Left hindlimb (tissue), 1 donor: ENCODE data around the gene PCCA.
"Not testable (repeated sequence)": the region's sequence is repeated elsewhere in the genome, so short reads cannot be mapped to it uniquely, and the experiment has no call there.

Experiments used
- DNase-seq: peaks from one replicate; pipeline ENCODE4 v3.0.0-alpha.2; 2018

The PCCA gene

GRCh38 chr13:100515410-100515800 lies 426.5 kb downstream of the PCCA start:
- no peak for DNase-seq

GRCh38 chr13:100517135-100517534 lies 428.2 kb downstream of the PCCA start:
- no peak for DNase-seq

- DNase-seq: no peak
Observed at GRCh38 chr13:100517728-100518127, 428.8 kb downstream of the PCCA start.

GRCh38 chr13:100518394-100519062 lies 429.6 kb downstream of the PCCA start:
- no peak for DNase-seq

- no peak for DNase-seq
Observed at GRCh38 chr13:100519626-100520025, 430.7 kb downstream of the PCCA start.

GRCh38 chr13:100520936-100521850 lies 432.3 kb downstream of the PCCA start:
- DNase-seq: peak; percentile 47

- DNase-seq: no peak
Observed at GRCh38 chr13:100521851-100522617, 433.1 kb downstream of the PCCA start.

DNA sequence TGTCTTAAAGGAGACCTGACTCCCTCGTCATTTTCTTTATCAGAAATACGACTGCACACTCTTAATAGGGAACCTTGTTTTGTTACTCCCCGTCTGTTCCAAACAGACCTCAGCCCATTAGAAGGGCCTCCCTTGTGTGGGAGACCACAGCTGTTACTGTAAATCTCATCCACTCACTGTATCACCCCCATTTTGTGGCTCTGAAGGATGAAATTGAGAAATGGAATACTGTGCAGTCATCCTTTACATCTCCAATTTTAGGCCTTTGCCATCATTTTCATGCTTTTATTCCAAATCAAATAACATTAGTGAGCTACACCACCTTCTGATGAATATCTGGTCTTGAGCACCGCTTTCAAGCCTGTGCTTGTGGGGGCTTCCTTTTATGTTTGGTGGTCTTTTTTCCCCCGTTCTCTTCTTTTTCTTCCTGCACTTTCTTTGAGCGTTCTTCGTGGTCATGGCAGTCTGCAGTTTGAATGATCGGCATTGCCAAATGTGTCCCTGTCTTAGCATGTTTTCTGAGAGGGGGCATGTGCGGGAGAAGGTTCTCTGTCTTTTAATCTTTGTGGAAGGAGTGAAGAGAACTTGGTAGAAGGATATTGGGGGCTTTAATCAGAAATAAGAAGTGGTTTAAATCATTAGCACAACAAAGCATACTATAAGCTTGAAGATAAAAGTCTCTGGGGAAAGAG lies 433.9 kb downstream of the PCCA start:
- DNase-seq: no peak

GRCh38 chr13:100523411-100523810 lies 434.5 kb downstream of the PCCA start:
- DNase-seq: no peak

- no peak for DNase-seq
Observed at GRCh38 chr13:100523981-100524386, 435.1 kb downstream of the PCCA start.

DNA sequence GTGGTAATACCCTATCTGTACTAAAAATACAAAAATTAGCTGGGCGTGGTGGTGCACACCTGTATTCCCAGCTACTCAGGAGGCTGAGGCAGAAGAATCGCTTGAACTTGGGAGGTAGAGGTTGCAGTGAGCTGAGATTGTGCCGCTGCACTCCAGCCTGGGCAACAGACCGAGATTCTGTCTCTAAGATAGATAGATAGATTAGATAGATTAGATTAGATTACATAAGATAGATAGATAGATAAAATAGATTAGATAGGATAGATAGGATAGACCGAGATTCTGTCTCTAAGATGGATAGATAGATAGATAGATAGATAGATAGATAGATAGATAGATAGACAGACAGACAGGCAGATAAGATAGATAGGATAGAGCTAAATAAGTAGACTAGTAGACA lies 435.8 kb downstream of the PCCA start:
- DNase-seq: not testable (repeated sequence)

DNA sequence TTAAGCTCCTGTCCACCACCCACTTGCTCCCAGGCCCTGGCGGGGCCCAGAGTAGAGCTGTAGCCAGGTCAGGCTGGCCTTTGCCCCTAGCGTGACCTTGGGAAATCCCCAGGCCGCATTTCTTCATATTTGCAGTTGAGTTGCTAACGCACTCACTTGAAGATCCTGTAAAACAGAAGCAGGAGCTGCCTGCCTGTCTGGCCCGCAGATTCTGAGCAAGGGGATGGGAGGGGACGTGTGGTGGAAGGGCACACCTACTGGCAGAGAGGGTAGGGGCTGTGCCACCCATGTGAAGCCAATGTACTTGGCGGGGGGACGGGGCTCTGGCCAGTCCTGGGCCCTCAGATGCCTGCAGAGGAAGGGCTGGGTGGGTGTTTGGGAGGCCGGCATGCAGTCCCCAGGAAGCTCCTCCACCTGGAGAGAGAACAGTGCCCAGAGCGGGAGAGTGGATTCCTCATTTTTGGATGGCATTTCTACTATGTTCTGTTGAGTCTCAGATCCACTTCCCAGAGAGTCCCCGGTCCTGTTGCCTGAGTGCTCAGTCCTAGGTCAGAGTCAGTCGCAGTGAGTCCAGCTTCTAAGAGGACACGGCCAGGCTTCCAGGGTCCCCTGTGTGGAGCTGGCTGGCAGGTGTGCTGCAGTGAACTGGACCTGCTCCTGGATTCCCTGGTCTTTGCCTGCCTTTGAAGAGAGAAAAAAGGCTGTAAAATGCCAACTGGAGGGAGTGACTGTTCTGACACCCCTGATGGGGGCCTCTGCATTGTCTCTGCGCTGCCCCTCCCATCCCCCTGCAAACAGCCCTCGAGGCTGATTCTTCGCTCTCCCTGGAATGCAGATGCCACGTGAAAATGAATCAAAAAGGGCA lies 436.8 kb downstream of the PCCA start:
- no peak for DNase-seq

- DNase-seq: no peak
Observed at GRCh38 chr13:100526318-100527000, 437.6 kb downstream of the PCCA start.

- no peak for DNase-seq
Observed at GRCh38 chr13:100527644-100528043, 438.8 kb downstream of the PCCA start.

DNA sequence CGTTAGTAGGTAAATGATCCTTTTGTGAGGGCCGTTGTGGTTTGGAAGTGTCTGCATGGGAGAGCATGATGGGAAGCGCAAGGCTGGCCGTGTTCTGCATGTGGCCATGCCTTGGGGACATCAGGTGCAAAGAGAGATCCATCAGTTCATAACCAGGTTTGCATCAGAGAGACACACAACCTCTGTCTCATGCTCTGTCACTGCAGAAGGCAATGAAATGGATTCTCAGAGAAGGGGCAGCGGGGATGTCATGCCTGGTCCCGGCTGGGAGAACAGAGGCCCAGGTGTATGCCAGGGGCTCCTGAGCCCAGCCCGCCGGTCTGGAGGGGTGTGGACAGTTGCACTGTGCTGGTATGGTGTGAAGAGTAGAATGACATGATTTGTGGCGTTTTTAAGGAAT lies 439.5 kb downstream of the PCCA start:
- no peak for DNase-seq

GRCh38 chr13:100528820-100529219 lies 439.9 kb downstream of the PCCA start:
- DNase-seq: no peak

DNA sequence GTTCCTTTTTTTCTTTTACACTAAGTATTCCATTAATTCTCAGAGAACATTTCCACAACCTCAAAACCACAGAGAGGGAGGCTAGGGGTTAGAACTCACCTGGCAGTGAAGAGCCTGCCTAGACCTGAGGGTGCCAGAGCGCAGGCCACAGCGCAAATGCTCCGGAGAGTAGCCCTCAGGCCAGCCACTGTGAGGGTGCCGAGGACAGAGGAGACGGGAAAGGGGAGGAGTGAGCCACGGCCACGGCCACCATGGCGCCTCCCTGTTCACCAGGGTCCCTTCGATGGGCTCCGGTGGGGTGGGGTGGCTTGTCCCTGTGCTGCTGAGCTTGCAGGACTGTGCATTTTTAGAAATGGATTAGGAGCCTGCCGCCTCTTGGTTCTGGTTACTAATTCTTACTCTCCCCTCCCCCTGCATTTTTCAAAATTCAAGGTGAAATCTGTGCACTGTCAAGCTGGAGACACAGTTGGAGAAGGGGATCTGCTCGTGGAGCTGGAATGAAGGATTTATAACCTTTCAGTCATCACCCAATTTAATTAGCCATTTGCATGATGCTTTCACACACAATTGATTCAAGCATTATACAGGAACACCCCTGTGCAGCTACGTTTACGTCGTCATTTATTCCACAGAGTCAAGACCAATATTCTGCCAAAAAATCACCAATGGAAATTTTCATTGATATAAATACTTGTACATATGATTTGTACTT lies 440.9 kb downstream of the PCCA start:
- no peak for DNase-seq

DNA sequence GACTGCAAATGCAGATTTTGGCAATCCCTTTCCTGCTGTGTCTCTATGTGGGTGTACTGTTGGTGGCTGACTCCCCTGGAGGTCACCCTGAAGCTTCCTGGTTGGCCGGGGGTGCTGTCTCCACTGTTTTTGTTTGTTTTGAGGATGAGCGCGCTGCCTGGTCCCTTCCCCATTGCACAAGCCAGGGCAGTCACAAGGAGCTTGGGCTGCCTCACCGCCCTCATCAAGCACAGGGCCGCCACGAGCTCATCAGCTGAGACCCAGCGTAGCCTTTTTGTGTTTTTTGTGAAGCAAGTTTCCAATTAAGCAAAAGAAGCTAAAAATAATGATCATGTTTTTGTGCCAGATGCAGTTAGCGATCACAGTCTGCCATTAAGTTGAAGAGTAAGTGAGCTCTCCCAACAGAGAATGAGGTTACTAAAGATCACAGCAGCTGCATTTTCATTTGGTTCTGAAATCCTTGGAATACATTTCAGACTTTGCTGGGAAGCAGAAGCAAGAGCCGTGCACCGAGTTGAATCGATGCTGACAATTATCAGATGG lies 441.8 kb downstream of the PCCA start:
- DNase-seq: no peak

GRCh38 chr13:100532090-100532766 lies 443.3 kb downstream of the PCCA start:
- no peak for DNase-seq
